Measurements from ENCODE around the gene RAPGEF2.

RAPGEF2 gene

DNA sequence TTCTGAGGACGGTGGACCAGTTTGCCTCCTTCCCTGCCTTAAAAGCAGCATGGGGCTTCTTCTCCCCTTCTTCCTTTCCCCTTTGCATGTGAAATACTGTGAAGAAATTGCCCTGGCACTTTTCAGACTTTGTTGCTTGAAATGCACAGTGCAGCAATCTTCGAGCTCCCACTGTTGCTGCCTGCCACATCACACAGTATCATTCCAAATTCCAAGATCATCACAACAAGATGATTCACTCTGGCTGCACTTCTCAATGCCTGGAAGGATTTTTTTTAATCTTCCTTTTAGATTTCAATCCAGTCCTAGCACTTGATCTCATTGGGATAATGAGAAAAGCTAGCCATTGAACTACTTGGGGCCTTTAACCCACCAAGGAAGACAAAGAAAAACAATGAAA is 255.3 kb downstream of the RAPGEF2 start:
- H3K27me3 ChIP-seq (ENCODE audit: control insufficient read depth, low read length), result no peaks in the 10 kb centered on the region
- no peak for TF ChIP-seq CTCF (IDR thresholded peaks at IDR 0.05; ENCODE audit: low read depth, low read length, poor library complexity, severe bottlenecking)
- TF ChIP-seq EZH2phosphoT487 (IDR thresholded peaks at IDR 0.05; ENCODE audit: borderline replicate concordance, low read length), result no peak
- no peaks in the 10 kb centered on the region for H3K4me1 ChIP-seq (ENCODE audit: control insufficient read depth, low read length)
- H3K79me2 ChIP-seq (ENCODE audit: control insufficient read depth, low read length), result no peaks in the 10 kb centered on the region
- H3F3A ChIP-seq (ENCODE audit: control insufficient read depth, insufficient read depth), result no peaks in the 10 kb centered on the region
- no peaks in the 10 kb centered on the region for H3K9me2 ChIP-seq (replicated peaks; ENCODE audit: control insufficient read depth, low read length)
- H3K27ac ChIP-seq (ENCODE audit: low read depth, low read length), result no peak overlapping the region
- no peak overlapping the region for H3K4me3 ChIP-seq (ENCODE audit: low read length)
- H3K4me2 ChIP-seq (ENCODE audit: low read length), result no peak overlapping the region
- no peaks in the 10 kb centered on the region for H4K20me1 ChIP-seq (ENCODE audit: control insufficient read depth, insufficient read depth, low read depth, low read length)
- H3K9me3 ChIP-seq (ENCODE audit: control insufficient read depth, insufficient read depth, low read length), result no peaks in the 10 kb centered on the region
- peaks cover 16% of the 10 kb centered on the region; the same call in 1 of the 2 replicates for H3K36me3 ChIP-seq (ENCODE audit: control insufficient read depth, low read length)

DNA sequence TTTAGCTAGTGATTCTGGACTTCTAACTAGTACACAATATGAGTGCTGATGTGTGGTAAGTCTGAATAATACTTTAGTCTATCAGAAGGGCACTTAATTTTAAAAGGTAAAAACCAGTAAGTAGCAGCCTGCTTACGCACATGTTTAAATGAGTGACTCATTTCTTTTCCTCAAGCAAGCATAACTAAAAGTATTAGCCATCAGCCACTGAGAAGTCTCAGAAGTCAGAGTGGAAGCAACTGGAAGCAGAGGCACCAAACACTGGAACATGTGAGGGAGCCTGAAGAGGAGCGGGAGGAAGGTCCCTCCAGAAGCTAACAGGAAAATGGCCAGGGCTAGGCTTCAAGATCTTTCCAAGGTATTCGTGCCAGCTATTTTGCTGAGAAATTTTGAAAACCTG is 257.7 kb downstream of the RAPGEF2 start:
- no peak for TF ChIP-seq EZH2phosphoT487 (IDR thresholded peaks at IDR 0.05; ENCODE audit: borderline replicate concordance, low read length)
- no peak for TF ChIP-seq CTCF (IDR thresholded peaks at IDR 0.05; ENCODE audit: low read depth, low read length, poor library complexity, severe bottlenecking)

DNA sequence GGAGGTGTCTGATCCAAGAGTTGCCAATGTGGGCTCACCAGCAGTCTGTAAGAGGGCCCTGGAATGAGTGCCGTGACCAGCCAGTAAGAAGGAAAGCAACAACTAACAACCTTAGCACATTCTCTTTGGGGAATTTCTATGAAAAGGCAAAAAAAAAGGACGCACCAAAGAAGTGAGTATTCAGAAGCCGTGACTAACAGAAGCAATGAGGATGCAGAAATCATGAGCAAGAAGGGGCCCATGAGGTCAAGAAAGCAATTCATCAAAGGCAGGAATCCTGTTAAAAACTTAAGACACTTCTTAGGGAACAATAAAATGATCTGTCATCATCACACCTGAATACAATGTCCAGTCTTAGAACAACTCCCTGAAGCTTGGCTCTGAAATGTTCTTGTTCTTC is 260.5 kb downstream of the RAPGEF2 start:
- H3K27me3 ChIP-seq (ENCODE audit: control insufficient read depth, low read length), result no peaks in the 10 kb centered on the region
- peaks cover 4% of the 10 kb centered on the region; the same call in 1 of the 2 replicates for H3K4me1 ChIP-seq (ENCODE audit: control insufficient read depth, low read length)
- no peaks in the 10 kb centered on the region for H4K20me1 ChIP-seq (ENCODE audit: control insufficient read depth, insufficient read depth, low read depth, low read length)
- H3K27ac ChIP-seq (ENCODE audit: low read depth, low read length), result no peak overlapping the region
- H3K4me3 ChIP-seq (ENCODE audit: low read length), result no peak overlapping the region
- TF ChIP-seq EZH2phosphoT487 (IDR thresholded peaks at IDR 0.05; ENCODE audit: borderline replicate concordance, low read length), result no peak
- TF ChIP-seq CTCF (IDR thresholded peaks at IDR 0.05; ENCODE audit: low read depth, low read length, poor library complexity, severe bottlenecking), result no peak
- H3K36me3 ChIP-seq (ENCODE audit: control insufficient read depth, low read length), result peaks cover 3% of the 10 kb centered on the region; the same call in 1 of the 2 replicates
- no peaks in the 10 kb centered on the region for H3F3A ChIP-seq (ENCODE audit: control insufficient read depth, insufficient read depth)
- no peaks in the 10 kb centered on the region for H3K9me3 ChIP-seq (ENCODE audit: control insufficient read depth, insufficient read depth, low read length)
- H3K9me2 ChIP-seq (replicated peaks; ENCODE audit: control insufficient read depth, low read length), result no peaks in the 10 kb centered on the region
- no peaks in the 10 kb centered on the region for H3K79me2 ChIP-seq (ENCODE audit: control insufficient read depth, low read length)
- H3K4me2 ChIP-seq (ENCODE audit: low read length), result no peak overlapping the region

More for the DNA sequence above, 257.7 kb downstream of the RAPGEF2 start:
- H3F3A ChIP-seq (ENCODE audit: control insufficient read depth, insufficient read depth), result no peaks in the 10 kb centered on the region
- no peak overlapping the region for H3K4me3 ChIP-seq (ENCODE audit: low read length)
- H3K9me3 ChIP-seq (ENCODE audit: control insufficient read depth, insufficient read depth, low read length), result no peaks in the 10 kb centered on the region
- no peaks in the 10 kb centered on the region for H4K20me1 ChIP-seq (ENCODE audit: control insufficient read depth, insufficient read depth, low read depth, low read length)
- H3K27ac ChIP-seq (ENCODE audit: low read depth, low read length), result no peak overlapping the region
- H3K79me2 ChIP-seq (ENCODE audit: control insufficient read depth, low read length), result no peaks in the 10 kb centered on the region
- no peak overlapping the region for H3K4me2 ChIP-seq (ENCODE audit: low read length)
- no peaks in the 10 kb centered on the region for H3K9me2 ChIP-seq (replicated peaks; ENCODE audit: control insufficient read depth, low read length)
- no peaks in the 10 kb centered on the region for H3K4me1 ChIP-seq (ENCODE audit: control insufficient read depth, low read length)
- H3K36me3 ChIP-seq (ENCODE audit: control insufficient read depth, low read length), result peaks cover 8% of the 10 kb centered on the region; the same call in 1 of the 2 replicates
- no peaks in the 10 kb centered on the region for H3K27me3 ChIP-seq (ENCODE audit: control insufficient read depth, low read length)
